Activated CD8-positive, alpha-beta memory T cell treated with anti-CD3 and anti-CD28 coated beads, Interleukin-2, amount 50 U/mL, for 1 hour (primary cell): ENCODE data around the gene TBX5.

Experiments used
- DNase-seq: peaks from one replicate; pipeline ENCODE4 v3.0.0-alpha.2; 2020; ENCODE audit errors: extremely low read depth

Gene TBX5

DNA sequence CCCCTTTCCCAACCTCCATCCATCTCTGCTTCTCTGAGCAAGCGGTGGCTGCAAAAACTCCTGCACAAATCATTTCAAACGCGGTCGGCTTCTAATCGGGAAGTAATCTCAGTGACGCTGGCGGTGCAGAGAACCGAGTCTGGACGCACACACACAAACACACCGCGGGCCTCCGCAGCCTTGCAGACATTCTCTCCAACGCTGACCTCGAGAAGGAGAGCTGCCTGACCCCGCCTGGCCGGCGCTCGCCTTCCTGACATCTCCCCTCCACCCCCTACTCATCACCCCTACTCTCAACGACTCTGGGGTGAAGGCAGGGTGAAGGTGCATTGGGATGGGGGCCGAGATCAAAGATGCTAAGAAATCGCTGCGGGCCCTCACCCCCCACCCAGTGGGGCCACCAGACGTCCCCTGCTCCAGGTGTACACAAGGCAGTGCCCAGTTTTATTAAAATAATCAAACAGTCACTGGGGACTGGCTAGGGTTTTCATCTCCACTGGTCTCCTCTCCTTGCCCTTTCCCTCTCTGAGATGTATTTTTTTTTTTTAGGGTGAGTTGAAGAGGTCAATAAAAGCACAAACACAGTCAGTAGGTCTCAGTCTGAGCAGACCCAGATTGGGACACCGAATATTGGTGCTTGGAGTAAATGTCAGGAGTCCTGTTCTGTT, 506 bp upstream of the TBX5 start:
- no peak for DNase-seq

DNA sequence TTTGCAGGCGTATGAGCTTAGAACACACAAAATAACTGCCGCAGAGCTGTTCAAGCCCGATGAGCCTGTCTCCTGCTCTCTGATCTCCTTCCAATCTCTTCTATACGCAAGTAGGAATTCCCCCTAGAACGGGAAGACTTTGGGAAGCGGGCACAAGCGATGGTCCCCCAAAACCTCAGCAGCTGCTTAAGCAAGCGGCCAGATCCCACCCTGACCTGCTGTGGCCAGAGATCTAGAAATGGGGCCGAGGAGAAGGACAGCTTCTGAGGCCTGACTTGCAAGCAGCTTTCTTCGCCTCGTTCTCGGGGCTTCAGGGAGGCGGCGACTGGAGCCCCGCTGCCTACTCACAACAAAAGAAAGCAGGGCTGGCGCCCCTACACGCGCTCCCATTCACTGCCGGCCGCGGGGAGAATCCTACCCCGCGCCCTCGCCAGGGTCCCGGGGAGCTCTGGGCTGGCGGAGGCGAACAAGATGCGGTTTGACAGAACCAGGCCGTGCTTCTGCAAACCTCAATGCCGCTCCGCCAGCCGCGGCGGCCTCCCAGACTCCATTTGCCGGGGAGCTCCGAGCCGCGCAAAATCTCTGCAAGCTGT, 922 bp downstream of the TBX5 start:
- DNase-seq = no peak

DNA sequence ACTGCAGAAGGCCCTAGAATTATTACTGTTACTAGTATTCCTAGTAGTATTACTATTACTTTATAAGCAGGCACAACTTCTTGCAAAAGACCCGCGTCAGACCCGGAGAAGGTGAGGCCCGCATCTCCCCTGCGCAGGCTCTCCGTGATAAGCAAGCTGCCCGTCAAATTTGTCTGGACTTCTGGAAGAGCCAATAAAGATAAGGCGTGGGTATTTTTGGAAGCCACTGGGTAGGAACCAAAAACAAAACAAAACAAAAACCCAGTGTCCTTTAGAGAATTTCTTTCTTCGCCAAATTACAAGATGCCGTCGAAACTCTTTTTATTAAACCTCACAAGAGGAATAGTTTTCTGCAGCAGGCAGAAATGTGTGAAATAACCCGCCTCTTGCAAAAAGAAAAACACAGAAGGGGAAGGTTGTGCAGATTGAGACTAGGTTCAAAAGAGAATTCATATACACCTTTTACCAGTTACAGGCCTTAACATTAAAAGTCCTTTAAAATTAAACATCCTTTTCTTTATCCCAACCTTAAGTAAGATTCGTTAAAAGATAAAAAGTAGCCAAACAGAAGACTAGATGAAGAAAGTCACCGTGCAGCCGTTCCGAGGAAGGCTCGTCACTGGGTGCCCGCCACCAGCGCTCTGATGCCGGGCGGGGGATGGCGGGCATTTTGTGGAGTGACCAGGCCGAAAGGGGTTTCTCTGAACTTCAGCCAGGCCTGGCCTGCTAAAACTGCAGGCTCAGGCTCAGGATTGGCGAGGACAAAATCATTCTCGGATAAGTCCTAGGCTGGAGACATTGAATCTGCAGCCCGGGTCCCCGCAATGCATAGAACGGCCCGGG, 1.6 kb downstream of the TBX5 start:
- no peak for DNase-seq

DNA sequence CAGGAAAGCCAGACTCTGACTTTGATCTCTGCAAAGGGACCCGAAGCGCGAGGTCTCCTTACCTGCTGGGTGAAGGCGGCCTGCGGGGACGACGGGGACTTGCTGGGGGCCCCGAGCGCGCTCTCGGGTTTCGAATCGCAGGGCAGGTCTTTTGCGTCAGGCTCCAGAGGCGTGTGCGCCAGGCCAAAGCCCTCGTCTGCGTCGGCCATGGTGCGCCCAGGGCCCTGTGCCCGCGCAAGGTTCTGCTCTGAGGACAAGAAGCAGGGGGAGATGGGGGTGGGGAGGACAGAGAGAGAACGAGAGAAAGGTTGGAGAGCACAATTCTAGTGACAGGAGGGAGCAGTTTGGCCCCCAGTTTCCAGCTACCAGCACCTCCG, 2.3 kb downstream of the TBX5 start:
- no peak for DNase-seq

DNA sequence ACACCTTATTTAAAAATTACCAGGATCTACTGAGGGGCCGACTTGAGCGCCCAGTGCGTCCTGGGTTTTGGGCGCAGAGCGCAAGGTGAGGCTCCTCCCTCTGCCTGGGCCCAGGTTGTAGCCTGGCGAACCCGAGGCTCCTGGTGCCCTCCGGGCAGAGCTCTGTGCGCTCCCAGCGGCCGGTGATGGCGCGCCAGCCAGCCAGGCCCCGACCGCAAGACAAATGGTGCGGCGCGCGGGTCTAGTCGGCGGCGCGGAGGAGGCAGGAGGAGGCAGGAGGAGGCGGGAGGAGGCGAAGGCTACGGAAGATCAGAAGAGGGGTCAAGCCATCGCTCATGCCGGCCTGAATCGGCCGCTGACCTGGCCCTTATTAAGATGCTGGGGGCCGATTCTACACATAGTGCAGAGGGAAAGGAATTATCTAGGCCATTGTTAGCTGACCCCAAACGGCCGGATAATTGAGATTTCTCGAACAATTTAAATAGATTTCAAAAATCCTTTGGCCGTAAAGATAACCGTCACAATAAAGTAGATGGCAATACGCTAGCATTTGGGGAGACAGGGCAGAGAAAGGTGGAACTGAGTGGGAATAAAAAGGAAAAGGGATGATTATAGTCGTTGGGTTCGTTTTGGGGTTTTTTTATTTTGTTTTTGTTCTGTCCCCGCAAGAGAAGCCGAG, 2.8 kb downstream of the TBX5 start:
- DNase-seq = no peak

DNA sequence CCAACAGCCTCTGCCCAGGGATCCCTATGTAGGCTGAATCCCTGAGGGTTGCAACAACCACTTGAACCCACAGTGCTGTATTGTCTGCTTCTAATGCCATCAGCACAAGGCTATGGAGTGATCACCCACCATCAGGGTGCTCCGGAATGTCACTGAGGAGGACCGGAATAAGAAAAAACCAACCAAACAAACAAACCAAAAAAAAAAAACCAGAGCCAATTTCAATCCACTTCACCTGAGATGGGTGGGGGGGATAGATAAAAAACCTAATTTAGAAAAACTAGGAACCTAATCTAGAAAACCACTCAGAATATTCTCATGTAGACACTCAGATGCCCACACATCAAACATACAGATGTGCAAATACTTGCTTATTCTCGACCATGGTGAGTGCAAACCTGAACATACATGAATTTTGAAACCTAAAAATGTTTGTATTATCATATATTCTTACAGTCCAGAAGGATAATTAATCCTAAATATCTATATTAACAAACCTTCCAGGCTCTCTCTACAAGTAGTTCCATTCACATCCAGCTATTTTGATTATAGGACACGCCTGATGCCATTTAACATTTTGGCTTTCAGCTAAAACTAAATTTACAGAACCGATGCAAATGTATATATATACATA, 3.7 kb downstream of the TBX5 start:
- no peak for DNase-seq

DNA sequence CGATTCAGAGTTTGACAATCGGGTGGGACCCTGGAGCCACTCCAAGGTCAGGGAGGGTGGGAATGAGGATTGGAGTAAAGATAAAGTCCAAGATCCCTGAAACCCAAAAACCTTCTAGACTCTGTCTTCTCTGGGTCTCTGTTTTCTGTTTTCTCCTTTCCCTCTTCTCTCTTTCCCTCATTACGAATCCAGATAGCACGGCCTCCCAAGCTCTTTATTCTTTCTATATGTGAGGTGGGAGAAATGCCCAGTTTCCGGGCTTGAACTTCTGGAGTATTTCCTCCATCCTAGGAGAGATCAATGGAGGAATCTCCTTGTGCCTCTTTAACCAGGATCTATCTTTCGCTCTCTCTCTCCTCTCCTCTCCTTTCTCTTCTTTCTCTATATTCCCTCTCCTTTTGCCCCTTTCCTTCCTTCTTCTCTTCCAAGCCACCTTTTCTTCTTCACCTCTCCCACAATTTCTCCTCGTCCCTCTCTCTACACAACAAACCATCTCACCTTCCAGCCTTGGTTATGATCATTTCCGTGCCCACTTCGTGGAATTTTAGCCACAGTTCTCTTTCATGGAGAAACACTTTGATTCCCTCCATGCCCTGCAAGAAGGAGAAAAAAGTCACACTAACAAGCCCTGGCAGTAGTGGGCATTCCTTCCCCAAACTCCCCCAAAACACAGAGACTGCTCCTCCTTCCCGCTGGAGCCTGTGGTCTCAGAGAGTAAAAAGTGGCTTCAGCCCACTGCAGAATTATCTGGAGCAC, 4.4 kb downstream of the TBX5 start:
- DNase-seq = no peak

DNA sequence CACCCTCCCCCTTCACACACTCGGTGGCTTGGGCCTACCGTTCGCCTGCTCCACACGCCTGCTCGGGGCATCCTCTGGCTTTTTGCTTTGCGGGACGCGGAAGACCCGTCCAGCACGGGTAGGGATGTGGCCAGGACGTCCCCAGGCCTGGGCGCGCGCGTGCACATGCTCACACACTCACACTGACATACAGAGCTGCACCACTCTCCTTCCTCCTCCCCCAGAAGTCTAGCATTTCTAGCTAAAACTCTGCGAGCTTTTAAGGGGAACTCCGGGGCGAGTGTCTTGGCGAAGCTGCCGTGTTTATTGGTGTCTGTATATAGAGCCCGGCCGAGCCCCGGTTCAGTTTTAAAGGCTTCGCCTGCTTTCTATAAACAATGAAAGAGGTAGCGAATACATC, 5.0 kb downstream of the TBX5 start:
- no peak for DNase-seq

DNA sequence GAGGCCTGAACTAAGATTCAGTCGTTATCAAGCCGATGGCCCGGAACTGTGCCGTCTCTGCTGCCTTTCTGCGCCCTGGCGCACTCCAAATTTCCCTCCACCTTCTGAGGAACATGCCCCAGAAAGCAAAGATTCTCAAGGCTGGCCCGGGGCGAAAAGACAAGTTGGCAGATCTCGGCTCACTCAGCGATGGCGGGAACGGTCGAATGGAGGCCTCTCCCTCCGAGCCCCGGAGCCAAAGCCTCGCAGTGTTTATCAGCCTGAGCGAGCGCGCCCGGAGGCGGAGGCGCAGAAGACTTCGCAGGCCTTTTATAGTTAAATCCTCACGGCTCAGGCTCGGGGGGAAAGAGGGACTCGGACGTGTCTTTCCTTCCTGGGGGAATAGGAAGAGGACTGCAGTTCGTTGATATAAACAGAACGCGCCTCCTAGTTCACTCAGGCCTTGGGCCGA, 5.6 kb downstream of the TBX5 start:
- DNase-seq = no peak

DNA sequence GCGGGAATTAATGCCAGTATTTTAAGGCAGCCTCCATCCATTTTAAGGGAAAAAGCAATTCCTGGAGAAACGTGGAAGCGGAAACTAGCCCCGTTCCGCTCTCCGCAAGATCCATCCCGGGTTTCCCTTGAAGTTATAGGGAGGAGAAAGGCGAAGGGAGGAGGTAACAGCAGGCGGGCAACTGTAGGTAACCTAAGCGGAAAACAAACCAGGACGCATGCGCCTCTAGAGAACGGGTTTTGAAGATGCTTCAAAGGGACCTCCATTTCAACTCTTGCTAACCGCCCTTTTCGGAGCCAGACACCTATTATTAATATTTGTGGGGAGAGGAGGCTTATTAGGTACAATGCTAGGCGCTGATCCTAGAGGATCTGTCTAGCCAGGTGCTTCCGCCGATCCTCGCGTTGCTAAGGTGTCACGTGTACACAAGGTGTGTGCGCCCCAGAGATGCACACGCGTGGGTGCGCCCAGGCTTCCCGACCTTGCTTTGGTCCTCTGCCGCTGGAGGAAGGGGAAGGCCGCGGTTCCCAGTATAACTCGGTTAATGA, 6.2 kb downstream of the TBX5 start:
- no peak for DNase-seq

DNA sequence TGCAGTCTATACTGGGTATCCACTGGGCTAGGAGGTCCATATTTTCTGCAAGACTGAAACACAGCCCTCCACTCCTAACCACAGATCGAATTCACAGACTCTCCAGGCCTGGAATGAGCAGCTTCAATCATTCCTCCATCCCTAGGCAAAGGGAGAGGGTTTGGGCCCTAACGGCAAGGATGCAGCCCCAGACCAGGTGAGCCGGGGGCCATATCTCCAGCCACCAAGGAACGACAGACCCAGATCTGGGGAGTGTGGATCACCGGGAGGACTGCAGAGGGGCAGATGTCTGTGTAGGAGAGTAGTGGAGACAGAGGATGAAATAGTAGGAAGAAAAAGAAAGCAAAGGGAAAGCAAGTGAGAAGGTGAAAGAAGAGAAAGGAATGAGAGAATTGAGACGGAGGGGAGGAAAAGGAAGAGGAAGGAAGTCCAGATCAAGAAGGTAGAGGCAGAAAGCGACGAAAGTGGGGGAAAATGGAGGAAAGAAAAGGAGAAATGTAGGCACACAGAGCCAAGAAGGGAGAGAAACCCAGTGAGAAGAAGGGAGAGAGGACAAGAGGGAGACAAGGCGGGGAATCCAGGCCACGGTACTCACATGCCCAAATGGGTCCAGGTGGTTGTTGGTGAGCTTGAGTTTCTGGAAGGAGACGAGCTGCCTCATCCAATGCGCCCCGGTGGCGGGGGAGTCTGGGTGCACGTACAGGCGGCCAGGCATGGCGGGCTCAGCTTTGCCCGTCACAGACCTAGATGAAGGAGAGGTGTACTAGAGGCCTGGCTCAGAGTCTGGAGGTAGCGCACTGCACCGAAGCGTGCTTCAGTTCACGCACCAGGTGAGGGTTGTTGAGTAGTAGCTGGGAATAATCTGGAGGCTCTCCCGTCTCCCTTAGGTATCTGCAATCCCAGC, 7.7 kb downstream of the TBX5 start:
- DNase-seq = no peak

DNA sequence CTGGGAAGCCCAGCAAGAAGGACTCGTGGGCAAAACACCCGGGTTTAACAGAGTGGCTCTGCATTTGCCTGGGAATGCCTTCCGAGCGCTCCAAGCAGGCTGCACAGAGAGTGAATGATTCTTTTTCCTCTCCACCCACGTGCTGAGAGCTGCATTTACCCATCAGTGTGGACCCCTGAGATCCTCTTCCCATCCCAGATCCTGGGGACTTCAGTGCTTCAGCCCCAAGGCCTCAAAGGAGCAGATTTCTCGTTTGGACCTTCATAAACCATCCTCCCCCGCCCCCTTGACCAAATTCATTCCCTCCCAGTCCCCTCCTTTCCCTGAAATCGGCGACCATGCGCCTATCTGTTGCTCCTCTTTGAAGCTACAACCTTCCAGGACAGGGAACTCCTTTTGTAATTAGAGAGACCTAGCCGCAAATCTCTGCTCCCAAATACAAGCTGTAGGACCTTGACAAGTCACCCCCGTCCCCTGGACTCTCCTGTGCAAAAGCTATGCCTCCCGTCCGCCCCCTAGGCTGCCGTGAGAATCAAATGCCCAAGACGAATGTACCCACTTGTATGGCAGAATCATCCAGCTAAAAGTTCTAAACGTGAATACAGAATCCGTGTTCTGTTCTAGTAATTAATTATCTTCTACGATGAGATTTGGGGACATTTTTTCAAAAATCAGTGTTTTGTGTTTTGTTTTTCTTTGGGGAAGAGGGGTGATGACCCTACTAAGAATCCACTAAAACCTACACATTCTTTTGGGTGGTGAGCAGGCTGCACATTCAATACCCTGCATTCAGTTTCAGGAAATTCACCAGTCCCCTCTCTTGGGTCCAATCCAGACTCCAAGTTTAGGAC, 8.8 kb downstream of the TBX5 start:
- no peak for DNase-seq

DNA sequence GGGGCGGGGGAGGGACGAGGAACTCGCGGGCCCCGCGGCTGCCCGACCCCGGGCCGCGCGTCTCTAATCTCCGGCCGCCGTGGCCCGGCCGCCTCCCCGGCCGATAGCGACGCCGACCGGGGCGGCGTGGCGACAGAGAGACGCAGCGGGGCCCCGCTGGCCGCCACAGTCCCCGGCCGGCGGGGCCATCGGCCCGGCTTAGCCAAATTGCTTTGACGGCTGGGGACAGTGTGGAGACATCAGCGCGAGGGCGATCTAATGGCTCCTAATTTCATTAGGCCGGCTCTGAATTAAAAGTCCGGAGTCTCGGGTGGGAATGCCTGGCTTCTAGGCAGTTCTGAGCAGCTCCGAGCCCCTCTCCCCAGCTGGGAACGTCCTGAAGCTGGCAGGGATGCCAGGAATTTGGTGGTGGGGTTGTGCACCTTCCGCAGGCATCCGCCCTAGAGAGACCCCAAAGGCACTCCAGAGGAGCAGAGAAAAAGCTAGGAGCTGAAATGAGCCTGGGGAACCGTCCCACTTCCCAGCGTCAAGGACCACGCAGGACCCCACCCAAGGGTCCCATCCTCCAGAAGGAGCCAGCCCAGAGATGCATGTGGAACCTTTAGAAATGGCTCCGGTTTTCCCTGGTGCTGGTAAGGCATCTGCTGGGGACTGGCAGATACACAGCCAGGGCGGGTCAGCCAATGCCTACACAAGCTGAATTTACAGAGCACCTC, 9.6 kb downstream of the TBX5 start:
- DNase-seq = no peak

DNA sequence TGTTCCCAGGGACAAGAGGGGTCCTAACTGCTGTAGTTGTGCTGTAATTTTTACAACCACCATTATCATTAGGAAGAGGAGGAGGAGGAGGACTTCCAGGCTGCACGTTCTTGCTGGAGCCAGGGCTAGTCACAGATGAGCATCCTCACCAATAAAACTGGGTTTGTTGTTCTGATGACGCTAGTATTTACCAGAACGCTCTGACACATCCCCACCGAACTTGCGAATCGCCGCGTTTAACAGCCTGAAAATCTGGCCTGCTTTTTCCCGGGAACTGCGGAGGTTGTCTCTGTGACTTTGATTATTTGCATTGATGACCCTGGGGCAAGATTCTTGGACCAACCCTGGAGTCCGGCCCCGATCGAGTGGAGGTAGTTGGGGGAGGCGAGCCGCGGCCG, 10.2 kb downstream of the TBX5 start:
- no peak for DNase-seq

DNA sequence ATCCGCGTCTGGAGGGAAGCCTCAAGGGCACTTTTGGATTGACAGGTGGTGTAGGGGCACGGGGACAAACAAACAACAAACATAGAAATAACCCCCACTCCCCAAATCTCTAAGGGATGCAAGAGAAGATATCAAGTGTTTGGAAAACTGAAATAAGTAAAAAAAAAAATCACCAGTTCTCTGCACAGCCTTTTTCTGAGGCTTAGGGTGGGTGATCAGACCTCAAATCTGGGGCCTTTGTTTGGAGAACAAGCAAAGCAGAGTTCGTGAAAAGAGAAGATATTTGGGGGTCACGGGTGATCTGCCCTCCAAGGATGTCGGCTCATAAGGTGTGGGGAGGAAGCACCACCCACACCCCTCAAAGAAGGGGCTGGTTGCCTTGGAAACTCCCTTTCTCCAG, 10.7 kb downstream of the TBX5 start:
- DNase-seq = no peak

DNA sequence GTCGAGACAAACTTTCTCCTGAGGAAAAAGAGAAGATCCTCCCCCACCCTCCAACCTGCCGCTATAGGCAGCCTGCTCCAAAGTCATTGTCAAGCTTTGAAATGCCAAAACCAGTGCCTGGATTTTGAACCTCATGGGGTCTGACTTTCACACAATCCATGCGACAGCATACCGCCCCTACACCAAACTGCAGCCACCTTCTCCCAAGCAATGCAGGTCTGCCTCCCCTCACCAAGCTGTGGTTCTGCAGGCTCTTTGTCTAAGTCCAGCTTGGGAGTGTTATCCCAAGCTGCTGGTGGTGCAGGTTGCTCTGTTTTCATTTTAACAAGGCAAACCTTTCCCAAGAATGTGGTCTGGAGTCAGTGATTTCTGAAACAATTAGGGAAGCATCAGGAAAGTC, 12.4 kb downstream of the TBX5 start:
- no peak for DNase-seq

DNA sequence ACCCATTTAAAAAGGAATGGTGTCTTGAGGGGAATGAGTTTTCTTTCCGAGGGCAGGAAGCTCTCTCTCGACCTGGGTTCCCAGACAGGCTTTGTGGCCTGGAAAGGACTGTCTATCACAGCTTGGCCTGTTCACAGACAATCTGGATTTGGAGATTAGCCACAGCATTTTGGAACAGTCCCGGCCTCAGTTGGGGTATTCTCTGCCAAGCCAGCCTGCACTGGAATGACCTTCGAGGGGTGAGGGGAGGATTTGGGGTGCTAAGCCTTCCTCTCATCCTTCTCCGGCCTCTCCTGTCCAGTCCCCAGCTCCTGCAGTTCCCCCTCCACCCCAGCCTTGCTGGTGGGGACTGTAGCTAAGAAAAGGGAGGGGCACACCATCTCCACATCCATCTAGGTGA, 13.0 kb downstream of the TBX5 start:
- no peak for DNase-seq

DNA sequence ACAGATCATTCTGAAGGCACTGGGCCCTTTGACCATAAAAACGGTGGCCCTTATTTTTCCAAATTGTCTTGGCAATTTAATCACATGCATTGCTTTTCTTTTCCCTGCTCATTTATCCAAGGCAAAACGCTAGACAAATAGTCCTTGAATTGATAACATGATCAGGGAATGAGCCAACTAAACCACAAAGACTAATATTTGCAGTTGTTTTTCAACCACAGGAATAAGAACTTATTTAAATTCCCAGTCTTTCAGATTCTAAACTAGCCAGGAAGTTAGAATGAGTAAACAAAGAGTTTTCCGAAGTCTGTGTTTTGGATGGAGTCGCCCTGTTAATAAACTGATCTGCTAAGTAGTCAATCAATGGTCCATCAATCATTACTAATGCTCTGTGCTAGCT, 14.9 kb downstream of the TBX5 start:
- DNase-seq = no peak
